GM12878 (cell line): ENCODE data around the gene ANGPTL2. TPM values are rescaled to one million over a fixed set of nuclear protein-coding genes. Genes with fewer than 3 reads are reported as not detected.

Experiments
- BCL11A ChIP-seq: IDR thresholded peaks from 2 replicates; pipeline ENCODE4 v1.6.1; 2011; ENCODE audit warnings: low read depth, low read length
- HDAC6 ChIP-seq: fragments of 200-600 bp; sonication (generic); IDR thresholded peaks from one replicate; pipeline ENCODE4 v1.8.0; 2017; ENCODE audit warnings: antibody characterized with exemption; ENCODE audit not compliant: unreplicated experiment
- IKZF2 ChIP-seq, 2 experiments: fragments of 450-650 bp; IDR thresholded peaks; 2 replicates each; pipeline ENCODE4 v1.6.1; 2017; ENCODE audit warnings: mild to moderate bottlenecking in 2 of 2, moderate library complexity in 2 of 2
- IRF4 ChIP-seq: IDR thresholded peaks from 2 replicates; pipeline ENCODE4 v1.6.1; 2011; ENCODE audit warnings: low read depth, low read length
- MTA3 ChIP-seq: IDR thresholded peaks from 2 replicates; pipeline ENCODE4 v1.6.1; 2012; ENCODE audit warnings: low read length, inconsistent platforms, borderline replicate concordance
- MYC ChIP-seq: IDR thresholded peaks from 2 replicates; pipeline ENCODE4 v1.6.1; 2011; ENCODE audit warnings: mild to moderate bottlenecking, low read length, moderate library complexity, inconsistent platforms; ENCODE audit not compliant: insufficient read depth, insufficient replicate concordance, insufficient read length, severe bottlenecking
- NFIC ChIP-seq: IDR thresholded peaks from 2 replicates; pipeline ENCODE4 v1.6.1; 2012; ENCODE audit warnings: low read depth, mild to moderate bottlenecking, inconsistent platforms, low read length, moderate library complexity
- NFYB ChIP-seq: IDR thresholded peaks from 2 replicates; pipeline ENCODE4 v1.6.1; 2011; ENCODE audit warnings: low read depth, mild to moderate bottlenecking, low read length, improper control_type of control experiment, moderate library complexity; ENCODE audit not compliant: insufficient read depth
- NKRF ChIP-seq: fragments of 450-650 bp; conservative IDR thresholded peaks from 2 replicates; pipeline ENCODE4 v1.6.1; 2017; ENCODE audit warnings: mild to moderate bottlenecking, moderate library complexity
- PAX8 ChIP-seq: fragments of 450-650 bp; IDR thresholded peaks from 2 replicates; pipeline ENCODE4 v1.6.1; 2017; ENCODE audit warnings: mild to moderate bottlenecking, moderate library complexity
- POLR2A ChIP-seq: IDR thresholded peaks from 2 replicates; pipeline ENCODE4 v1.6.1; 2011; ENCODE audit warnings: low read depth, mild to moderate bottlenecking, low read length
- POLR2AphosphoS2 ChIP-seq: IDR thresholded peaks from 2 replicates; pipeline ENCODE4 v1.6.1; 2011; ENCODE audit warnings: low read depth, mild to moderate bottlenecking, low read length, improper control_type of control experiment, moderate library complexity
- POU2F2 ChIP-seq: IDR thresholded peaks from 3 replicates; pipeline ENCODE4 v1.6.1; 2011; ENCODE audit warnings: low read depth, mild to moderate bottlenecking, low read length, borderline replicate concordance
- PRDM15 ChIP-seq: fragments of 450-650 bp; formaldehyde crosslinking; IDR thresholded peaks from 2 replicates; pipeline ENCODE4 v1.4.0; 2020; ENCODE audit warnings: mild to moderate bottlenecking, moderate library complexity
- RBBP5 ChIP-seq: fragments of 200-600 bp; sonication (generic); conservative IDR thresholded peaks from 2 replicates; pipeline ENCODE4 v1.6.1; 2016
- SMAD1 ChIP-seq: fragments of 450-650 bp; IDR thresholded peaks from 2 replicates; pipeline ENCODE4 v1.6.1; 2018; ENCODE audit warnings: mild to moderate bottlenecking, low read depth; ENCODE audit not compliant: partially characterized antibody
- TAF1 ChIP-seq: IDR thresholded peaks from 2 replicates; pipeline ENCODE4 v1.6.1; 2011; ENCODE audit warnings: mild to moderate bottlenecking, low read depth, low read length, borderline replicate concordance
- TBL1XR1 ChIP-seq: IDR thresholded peaks from 2 replicates; pipeline ENCODE4 v1.6.1; 2012; ENCODE audit warnings: low read depth, low read length, improper control_type of control experiment
- WRNIP1 ChIP-seq: IDR thresholded peaks from 2 replicates; pipeline ENCODE4 v1.6.1; 2011; ENCODE audit warnings: low read depth, low read length, improper control_type of control experiment, borderline replicate concordance
- ZBED1 ChIP-seq: IDR thresholded peaks from 2 replicates; pipeline ENCODE4 v1.6.1; 2016; ENCODE audit warnings: borderline replicate concordance
- ZNF592 ChIP-seq: fragments of 450-650 bp; IDR thresholded peaks from 2 replicates; pipeline ENCODE4 v1.6.1; 2017; ENCODE audit warnings: mild to moderate bottlenecking, moderate library complexity
- polyA plus RNA-seq, 11 experiments: library from polyadenylated mRNA; depleted of rRNA in 4 of 11; unstranded in 6 of 11; stranded (reverse) in 5 of 11; fragments of >200 nt; fragmentation: Nextera tagmentation in 4 of 11; fragmentation: Illumina TruSeq in 1 of 11; extraction: Ambion mirVana in 4 of 11; extraction: Trizol in 1 of 11; gene quantifications; 1 replicate in 1 of 11; 2 replicates in 10 of 11; pipeline versions ENCODE4 v1.2.1 to v1.2.3, GENCODE V29; 2011 to 2016; ENCODE audit warnings: inconsistent platforms in 2 of 11, missing spikeins in 2 of 11, low read depth in 1 of 11
- total RNA-seq, 4 experiments: library from RNA; depleted of rRNA in 3 of 4; stranded (reverse); fragments of >200 nt in 3 of 4; fragmentation: Illumina TruSeq in 1 of 4; extraction: Trizol in 1 of 4; gene quantifications; 2 replicates each; pipeline versions ENCODE4 v1.2.1 to v1.2.3, GENCODE V29; 2013 to 2021

The ANGPTL2 gene
- total and polyA plus RNA-seq, 10 of the 15 experiments (the other 5 are each of a cell fraction or from before 2014, with no cell fraction given): 0.13 to 2.6 (median 0.82) TPM; not detected in 1

GRCh38 chr9:127159325-127159801 lies 36.9 kb upstream of the ANGPTL2 start (continued):
- TF ChIP-seq PRDM15 (CRISPR knock-in tag) (no peak), TAF1 (no peak), TBL1XR1 (no peak), MTA3 (no peak), WRNIP1 (no peak), NFYB (no peak), NKRF (no peak), IRF4 (no peak), ZNF592 (peak; percentile 56; the same call in 1 of the 2 replicates), SMAD1 (no peak), IKZF2 (IDR thresholded peaks at IDR 0.05) (no peak), ZBED1 (no peak), POLR2A (no peak), MYC (no peak), BCL11A (no peak), POU2F2 (no peak), NFIC (no peak), RBBP5 (no peak), POLR2AphosphoS2 (no peak), PAX8 (no peak), HDAC6 (no peak)
